WI38 (cell line): ENCODE results near the gene ABCD2.
"Not testable (repeated sequence)": the region's sequence is repeated elsewhere in the genome, so short reads cannot be mapped to it uniquely, and the experiment has no call there.

Source experiments
- H3K4me3 ChIP-seq: 2 replicates; pipeline ENCODE4 v1.5.1; 2011; ENCODE audit warnings: low read depth, mild to moderate bottlenecking, control low read depth, low read length
- TF ChIP-seq, protein P1 (sequence below): IDR thresholded peaks from 2 replicates; pipeline ENCODE4 v1.5.1; 2012; ENCODE audit warnings: low read depth, mild to moderate bottlenecking, control low read depth, low read length

Gene ABCD2

DNA sequence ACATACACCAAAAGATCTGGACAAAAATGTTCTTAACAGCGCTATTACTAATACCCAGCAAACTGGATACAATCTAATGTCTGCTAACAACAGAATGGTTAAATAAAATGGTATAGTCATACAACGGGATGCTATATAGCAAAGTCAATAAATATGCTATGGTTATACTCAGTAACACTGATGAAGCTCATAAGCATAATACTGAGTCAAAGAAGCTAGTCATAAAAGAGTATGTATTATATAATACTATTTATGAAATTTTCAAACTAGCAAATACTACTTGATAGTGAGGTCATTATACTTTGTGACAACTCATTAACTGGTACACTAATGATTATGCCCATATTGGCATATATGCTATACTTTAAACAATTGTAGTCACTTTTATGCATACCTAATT is 7.4 kb downstream of the ABCD2 start:
- no peak overlapping the region for H3K4me3 ChIP-seq
- TF ChIP-seq, protein P1, sequence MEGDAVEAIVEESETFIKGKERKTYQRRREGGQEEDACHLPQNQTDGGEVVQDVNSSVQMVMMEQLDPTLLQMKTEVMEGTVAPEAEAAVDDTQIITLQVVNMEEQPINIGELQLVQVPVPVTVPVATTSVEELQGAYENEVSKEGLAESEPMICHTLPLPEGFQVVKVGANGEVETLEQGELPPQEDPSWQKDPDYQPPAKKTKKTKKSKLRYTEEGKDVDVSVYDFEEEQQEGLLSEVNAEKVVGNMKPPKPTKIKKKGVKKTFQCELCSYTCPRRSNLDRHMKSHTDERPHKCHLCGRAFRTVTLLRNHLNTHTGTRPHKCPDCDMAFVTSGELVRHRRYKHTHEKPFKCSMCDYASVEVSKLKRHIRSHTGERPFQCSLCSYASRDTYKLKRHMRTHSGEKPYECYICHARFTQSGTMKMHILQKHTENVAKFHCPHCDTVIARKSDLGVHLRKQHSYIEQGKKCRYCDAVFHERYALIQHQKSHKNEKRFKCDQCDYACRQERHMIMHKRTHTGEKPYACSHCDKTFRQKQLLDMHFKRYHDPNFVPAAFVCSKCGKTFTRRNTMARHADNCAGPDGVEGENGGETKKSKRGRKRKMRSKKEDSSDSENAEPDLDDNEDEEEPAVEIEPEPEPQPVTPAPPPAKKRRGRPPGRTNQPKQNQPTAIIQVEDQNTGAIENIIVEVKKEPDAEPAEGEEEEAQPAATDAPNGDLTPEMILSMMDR = no peak

DNA sequence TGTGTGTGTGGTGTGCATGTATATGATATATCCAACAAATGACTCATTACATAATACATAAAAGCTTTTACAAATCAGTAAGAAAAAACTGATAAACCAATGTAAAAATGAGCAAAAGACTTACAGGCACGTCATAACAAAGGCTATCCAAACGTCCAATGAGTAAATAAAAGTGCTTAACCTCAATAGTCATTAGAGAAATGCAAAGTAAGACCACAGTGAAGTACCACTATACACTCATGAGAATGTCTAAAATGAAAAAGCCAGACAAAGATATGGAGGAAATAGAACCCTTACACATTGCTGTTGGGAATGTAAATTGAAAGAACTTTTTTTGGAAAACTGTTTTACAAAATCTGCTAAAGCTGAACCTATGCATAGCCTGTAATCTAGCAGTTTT is 7.8 kb downstream of the ABCD2 start:
- TF ChIP-seq, protein P1 = no peak
- H3K4me3 ChIP-seq = no peak overlapping the region

DNA sequence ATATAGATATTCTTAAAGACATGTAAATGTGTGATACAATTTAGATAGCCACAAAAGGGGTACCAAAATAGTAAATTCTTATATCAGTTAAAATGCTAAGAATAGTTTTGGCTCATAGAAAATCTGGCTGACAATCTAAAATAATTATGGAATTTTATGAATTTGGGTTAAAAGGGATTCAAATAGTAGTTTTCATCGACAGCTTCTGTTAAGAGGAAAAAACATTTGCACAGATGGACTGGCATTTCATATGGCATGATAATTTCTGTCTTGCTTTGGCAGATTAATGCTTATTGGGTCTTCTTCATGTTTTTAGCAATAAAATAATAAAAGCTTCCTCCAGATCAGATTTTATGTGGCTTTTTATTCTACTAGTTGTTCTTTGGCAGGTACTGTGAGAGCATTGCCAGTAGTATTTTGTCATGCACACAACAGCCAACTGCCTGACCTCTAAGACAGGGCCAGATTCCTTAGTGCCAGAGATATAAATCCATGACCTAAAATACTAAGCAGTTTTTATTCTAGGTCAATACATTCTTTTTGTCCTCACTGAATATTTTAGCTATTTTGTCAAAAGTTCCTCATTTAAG is 9.1 kb downstream of the ABCD2 start:
- TF ChIP-seq, protein P1 = no peak
- H3K4me3 ChIP-seq = no peak overlapping the region

DNA sequence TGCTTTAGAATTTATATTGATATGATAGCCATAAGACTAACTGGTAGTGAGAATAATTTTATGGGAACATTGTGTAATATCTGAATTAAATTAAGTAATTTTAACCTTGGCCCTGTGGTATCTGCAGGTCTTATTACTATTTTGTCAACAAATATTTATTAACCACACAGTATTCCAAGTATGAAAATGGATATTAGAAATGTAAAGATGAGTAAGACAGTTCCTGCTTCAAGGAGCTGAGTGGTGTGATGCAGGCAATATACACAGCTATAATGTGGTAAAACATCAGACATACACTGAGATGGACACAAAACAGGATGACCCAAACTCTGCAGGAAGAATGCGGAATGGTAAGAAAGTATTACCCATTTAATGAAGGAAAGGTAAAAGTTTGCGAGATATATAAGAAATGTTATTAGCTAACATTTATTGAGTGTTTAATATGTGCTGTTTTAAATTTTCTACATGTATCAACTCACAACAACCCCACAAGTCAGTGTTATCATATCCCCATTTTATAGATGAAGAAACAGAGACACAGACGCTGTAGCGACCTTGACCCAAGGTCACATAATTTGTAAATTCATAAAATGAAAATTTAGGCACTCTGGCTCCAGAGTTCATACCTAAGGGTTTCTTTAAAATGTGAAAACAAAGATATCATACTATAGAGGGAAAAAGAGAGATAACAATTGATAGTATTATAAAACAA is 12.7 kb downstream of the ABCD2 start:
- TF ChIP-seq, protein P1 = no peak
- H3K4me3 ChIP-seq = no peak overlapping the region

DNA sequence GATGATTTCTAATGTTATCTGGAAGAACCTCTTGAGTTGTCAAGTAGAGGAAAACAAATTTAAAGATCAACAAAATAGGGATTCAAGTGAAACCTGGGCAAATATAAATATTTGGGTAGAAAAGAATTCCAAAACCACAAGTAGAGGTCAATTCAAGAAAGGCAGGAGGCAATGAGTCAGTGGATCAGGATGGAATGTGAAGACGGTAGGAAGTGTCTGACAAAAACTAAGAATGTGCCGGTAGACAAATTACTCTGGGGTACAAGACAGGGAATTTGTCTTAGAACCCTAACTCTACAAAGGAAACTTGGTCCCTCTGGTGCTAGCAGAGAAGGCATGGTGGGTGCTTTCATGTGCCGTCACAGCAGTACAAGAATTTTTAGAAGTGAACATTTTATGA is 13.6 kb downstream of the ABCD2 start:
- TF ChIP-seq, protein P1 = no peak
- no peak overlapping the region for H3K4me3 ChIP-seq

DNA sequence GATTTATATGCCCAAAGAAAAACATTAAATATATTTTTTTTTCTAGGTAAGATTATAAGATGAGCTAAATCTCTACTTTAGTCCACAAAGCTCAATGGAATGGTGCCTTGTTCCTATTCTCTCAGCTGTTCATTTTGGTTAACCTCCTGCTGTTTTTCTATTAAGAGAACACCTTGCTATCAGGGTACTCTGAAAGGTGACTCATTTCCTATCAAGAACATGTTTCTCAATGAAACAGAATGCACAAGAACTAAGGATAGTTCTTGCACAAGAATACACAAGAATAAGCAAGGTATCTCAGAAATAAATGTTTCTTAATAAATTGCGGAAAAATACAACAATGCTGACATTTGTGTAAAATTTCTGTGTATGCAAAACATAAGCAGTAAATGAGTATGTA is 14.1 kb downstream of the ABCD2 start:
- no peak overlapping the region for H3K4me3 ChIP-seq
- TF ChIP-seq, protein P1 = no peak

DNA sequence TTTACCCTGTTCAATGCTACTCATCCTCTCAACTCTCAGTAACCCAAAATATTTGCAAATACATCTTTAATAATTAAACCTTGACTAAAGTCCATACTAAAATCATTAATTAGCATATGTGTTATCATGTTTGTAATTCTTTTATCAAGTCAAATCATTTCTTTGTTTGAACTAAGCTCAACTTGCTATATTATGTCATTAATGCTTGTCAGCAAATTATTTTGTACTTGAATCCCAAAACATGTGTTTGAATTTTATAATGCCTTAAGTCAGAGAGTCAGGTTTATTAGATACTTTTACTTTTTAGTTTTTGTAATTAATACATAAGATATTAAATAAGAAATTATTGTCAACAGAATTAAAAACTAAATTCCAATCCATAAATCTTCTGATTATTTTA is 16.5 kb downstream of the ABCD2 start:
- TF ChIP-seq, protein P1 = no peak
- no peak overlapping the region for H3K4me3 ChIP-seq

DNA sequence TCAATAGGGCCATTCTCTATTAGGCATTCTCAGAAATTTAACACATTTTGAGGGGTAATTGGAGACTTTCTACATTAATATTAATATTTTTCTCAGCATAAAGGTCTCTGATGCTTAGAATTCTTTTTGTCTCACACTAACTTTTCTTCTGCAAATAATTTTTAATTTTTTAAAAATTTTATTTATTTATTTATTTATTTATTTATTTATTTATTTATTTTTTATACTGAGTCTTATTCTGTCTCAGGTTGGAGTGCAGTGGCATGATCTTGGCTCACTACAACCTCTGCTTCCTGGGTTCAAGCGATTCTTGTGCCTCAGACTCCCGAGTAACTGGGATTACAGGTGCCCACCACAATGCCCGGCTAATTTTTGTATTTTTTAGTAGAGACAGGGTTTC is 17.7 kb downstream of the ABCD2 start:
- H3K4me3 ChIP-seq = not testable (repeated sequence)
